Osteoblast (primary cell): ENCODE measurements around the gene FAM20C. TPM values are rescaled to one million over a fixed set of nuclear protein-coding genes. Genes with fewer than 3 reads are reported as not detected.

Experiments
- DNase-seq: peaks from one replicate; pipeline ENCODE4 v3.0.0; 2011; ENCODE audit warnings: low spot score, mixed read lengths; ENCODE audit not compliant: insufficient read length; ENCODE audit errors: missing footprints
- H2AFZ ChIP-seq: 2 replicates; pipeline ENCODE4 v1.6.0; 2011; ENCODE audit warnings: mild to moderate bottlenecking, low read length
- H3K27ac ChIP-seq: 2 replicates; pipeline ENCODE4 v1.5.1; 2011; ENCODE audit warnings: mild to moderate bottlenecking, low read depth, low read length, moderate library complexity
- H3K27me3 ChIP-seq: 2 replicates; pipeline ENCODE4 v1.6.0; 2012; ENCODE audit warnings: mild to moderate bottlenecking, control low read depth, inconsistent platforms, low read length, moderate library complexity; ENCODE audit not compliant: insufficient read depth
- H3K36me3 ChIP-seq: 2 replicates; pipeline ENCODE4 v1.5.1; 2011; ENCODE audit warnings: mild to moderate bottlenecking, low read length, control low read depth, moderate library complexity; ENCODE audit not compliant: insufficient read depth
- H3K4me1 ChIP-seq: 2 replicates; pipeline ENCODE4 v1.5.1; 2011; ENCODE audit warnings: mild to moderate bottlenecking, low read length, control low read depth, moderate library complexity; ENCODE audit not compliant: insufficient read depth
- H3K4me2 ChIP-seq: 2 replicates; pipeline ENCODE4 v1.6.0; 2011; ENCODE audit warnings: mild to moderate bottlenecking, low read length; ENCODE audit not compliant: insufficient read depth
- H3K4me3 ChIP-seq: fragments of 200-600 bp; sonication (generic); 3 replicates; pipeline ENCODE4 v1.5.1; 2012; ENCODE audit warnings: mild to moderate bottlenecking, low read length, inconsistent platforms; ENCODE audit not compliant: insufficient read depth
- H3K79me2 ChIP-seq: 2 replicates; pipeline ENCODE4 v1.6.0; 2012; ENCODE audit warnings: mild to moderate bottlenecking, low read length, control low read depth, inconsistent platforms; ENCODE audit not compliant: insufficient read depth
- H3K9me3 ChIP-seq: 2 replicates; pipeline ENCODE4 v1.5.1; 2011; ENCODE audit warnings: low read depth, low read length, control low read depth
- H4K20me1 ChIP-seq: 2 replicates; pipeline ENCODE4 v1.6.0; 2012; ENCODE audit warnings: mild to moderate bottlenecking, low read length, control low read depth; ENCODE audit not compliant: insufficient read depth
- total RNA-seq: library from RNA; depleted of rRNA; stranded (reverse); fragments of >200 nt; gene quantifications from 2 replicates; pipeline ENCODE4 v1.2.3, GENCODE V29; 2012
- TF ChIP-seq, protein P1 (sequence below): IDR thresholded peaks from 2 replicates; pipeline ENCODE4 v1.5.1; 2011; ENCODE audit warnings: mild to moderate bottlenecking, low read depth, low read length, moderate library complexity; ENCODE audit errors: extremely low read depth

FAM20C gene
- total RNA-seq, 1 donor = 46.0 TPM

DNA sequence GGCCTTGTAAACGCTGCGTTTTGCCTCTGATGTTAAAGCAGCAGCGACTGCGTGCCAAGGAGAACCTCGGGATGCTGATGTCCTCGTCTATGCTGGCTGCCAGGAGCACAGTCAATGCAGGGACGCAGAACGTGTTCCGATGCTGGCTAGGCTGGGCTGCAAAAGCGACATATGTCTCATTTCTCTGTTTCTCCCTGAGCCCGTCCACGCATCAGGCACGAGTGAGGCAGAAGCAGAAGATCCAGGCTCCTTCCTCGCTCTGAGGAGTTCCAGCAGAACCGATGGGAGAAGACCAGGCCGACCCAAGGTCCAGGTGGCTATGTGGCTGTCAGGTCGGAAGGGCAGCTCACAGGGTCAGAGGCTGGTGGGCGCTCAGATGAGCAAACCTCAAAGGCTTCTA lies 93.9 kb downstream of the FAM20C start:
- Histone ChIP-seq H4K20me1 (no peaks in the 10 kb centered on the region), H3K79me2 (no peaks in the 10 kb centered on the region), H3K9me3 (no peaks in the 10 kb centered on the region), H3K4me2 (no peak overlapping the region), H3K4me1 (no peaks in the 10 kb centered on the region), H2AFZ (no peak overlapping the region), H3K27me3 (peaks cover 53% of the 10 kb centered on the region), H3K27ac (no peak overlapping the region), H3K36me3 (no peaks in the 10 kb centered on the region), H3K4me3 (no peak overlapping the region)
- peak; percentile 79 for DNase-seq
- TF ChIP-seq, protein P1, sequence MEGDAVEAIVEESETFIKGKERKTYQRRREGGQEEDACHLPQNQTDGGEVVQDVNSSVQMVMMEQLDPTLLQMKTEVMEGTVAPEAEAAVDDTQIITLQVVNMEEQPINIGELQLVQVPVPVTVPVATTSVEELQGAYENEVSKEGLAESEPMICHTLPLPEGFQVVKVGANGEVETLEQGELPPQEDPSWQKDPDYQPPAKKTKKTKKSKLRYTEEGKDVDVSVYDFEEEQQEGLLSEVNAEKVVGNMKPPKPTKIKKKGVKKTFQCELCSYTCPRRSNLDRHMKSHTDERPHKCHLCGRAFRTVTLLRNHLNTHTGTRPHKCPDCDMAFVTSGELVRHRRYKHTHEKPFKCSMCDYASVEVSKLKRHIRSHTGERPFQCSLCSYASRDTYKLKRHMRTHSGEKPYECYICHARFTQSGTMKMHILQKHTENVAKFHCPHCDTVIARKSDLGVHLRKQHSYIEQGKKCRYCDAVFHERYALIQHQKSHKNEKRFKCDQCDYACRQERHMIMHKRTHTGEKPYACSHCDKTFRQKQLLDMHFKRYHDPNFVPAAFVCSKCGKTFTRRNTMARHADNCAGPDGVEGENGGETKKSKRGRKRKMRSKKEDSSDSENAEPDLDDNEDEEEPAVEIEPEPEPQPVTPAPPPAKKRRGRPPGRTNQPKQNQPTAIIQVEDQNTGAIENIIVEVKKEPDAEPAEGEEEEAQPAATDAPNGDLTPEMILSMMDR = no peak

DNA sequence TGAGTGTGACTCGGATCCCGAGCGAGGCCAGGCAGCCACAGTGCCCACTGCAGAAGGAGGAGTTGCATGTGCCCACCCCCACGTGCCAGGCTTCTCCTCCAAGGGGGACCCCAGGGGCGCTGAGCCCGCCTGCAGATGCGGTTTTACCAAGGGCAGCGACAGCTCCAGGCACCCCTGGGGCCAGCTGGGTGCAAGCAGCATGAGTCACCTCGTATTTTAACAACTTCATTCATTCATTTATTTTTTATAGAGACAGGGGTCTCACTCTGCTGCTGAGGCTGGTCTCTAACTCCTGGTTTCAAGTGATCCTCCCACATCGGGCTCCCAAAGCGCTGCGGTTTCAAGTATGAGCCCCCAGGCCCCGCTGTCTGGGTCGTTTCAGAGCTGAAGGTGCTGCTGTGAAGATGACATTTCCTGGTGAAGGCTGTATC lies 96.3 kb downstream of the FAM20C start:
- no peaks in the 10 kb centered on the region for H3K4me1 ChIP-seq
- H4K20me1 ChIP-seq = no peaks in the 10 kb centered on the region
- no peak overlapping the region for H2AFZ ChIP-seq
- peaks cover 71% of the 10 kb centered on the region for H3K27me3 ChIP-seq
- DNase-seq = peak; percentile 44
- no peaks in the 10 kb centered on the region for H3K9me3 ChIP-seq
- no peaks in the 10 kb centered on the region for H3K79me2 ChIP-seq
- H3K36me3 ChIP-seq = no peaks in the 10 kb centered on the region
- H3K27ac ChIP-seq = no peak overlapping the region
- TF ChIP-seq, protein P1 = no peak
- H3K4me2 ChIP-seq = no peak overlapping the region
- no peak overlapping the region for H3K4me3 ChIP-seq

DNA sequence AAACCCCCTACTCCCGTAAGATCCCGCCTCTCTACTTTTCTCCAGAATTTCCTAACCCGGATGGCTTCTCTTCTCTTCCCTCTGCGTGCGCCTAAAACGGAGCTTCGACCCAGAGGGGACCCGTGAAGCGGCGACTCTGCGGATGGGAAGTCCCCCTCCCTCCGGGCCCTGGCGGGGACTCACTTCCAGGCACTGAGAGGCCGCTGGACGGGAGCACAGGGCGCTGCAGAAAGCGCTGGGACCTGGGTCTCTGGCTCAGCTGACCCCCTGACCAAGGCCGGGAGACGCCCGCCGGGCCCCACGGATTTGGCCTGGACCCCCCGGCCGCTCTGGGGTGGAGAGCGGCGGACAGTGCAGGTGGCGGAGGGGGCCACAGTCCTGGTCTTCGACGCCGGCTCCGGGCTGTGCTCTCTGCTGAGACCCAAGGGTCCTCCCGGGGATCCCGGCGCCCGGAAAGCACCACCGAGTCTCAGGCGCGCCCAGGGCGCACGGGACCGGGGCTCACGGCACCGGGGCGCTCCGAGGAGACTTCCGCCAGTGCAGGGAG lies 96.9 kb downstream of the FAM20C start:
- Histone ChIP-seq H3K36me3 (no peaks in the 10 kb centered on the region), H3K4me3 (no peak overlapping the region), H4K20me1 (no peaks in the 10 kb centered on the region), H3K4me2 (no peak overlapping the region), H2AFZ (no peak overlapping the region), H3K27me3 (peaks cover 72% of the 10 kb centered on the region), H3K9me3 (no peaks in the 10 kb centered on the region), H3K4me1 (no peaks in the 10 kb centered on the region), H3K27ac (no peak overlapping the region), H3K79me2 (no peaks in the 10 kb centered on the region)
- TF ChIP-seq, protein P1 = no peak
- peak; percentile 84 for DNase-seq

DNA sequence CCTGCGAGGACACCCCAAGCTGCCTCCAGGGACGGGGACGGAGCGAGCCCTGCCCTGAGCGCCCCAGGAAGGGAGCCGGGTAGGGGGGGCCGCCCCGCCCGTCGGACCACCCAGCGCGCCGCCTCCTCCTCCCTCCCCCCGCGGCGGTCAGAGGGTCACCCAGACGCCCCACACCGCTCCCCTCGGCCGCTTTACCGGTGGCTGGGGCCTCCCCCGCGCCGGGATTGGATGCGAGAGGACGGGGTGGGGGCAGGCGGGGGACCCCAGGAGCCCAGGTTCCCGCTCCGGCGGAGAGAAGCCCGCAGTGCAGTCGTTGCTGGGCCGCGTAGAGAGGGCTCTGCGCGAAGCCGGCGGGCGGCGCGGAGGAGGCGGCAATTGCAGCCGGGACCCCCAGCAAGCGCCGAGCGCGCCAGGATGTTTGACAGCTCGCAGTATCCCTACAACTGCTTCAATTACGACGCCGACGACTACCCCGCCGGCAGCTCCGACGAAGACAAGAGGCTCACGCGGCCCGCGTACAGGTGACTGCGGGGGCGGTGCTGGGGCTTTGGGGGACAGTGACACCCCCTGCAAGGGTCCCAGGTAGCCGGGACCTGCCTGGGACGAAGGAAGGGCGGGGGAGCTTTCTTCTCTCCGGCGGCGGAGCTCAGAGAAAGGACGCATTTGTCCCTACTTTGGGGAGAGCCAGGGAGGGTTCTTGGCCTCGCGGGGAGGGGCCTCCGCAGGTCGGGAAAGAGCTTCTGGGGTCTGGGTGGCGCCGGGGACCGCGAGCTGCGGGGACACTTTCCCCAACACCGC lies 97.6 kb downstream of the FAM20C start, which contains the start of gene FOXL3:
TSS of gene FOXL3 (plus strand) at position 415 of the 798 bp plus-strand sequence. CDS start at position 415, 0 bp downstream.
- Histone ChIP-seq H3K27me3 (peaks cover 72% of the 10 kb centered on the region), H3K4me1 (no peaks in the 10 kb centered on the region), H4K20me1 (no peaks in the 10 kb centered on the region), H3K4me3 (no peak within 1 kb of the TSS), H3K4me2 (no peak within 1 kb of the TSS), H3K79me2 (no peaks in the 10 kb centered on the region), H2AFZ (no peak within 1 kb of the TSS), H3K27ac (no peak within 1 kb of the TSS), H3K9me3 (no peaks in the 10 kb centered on the region), H3K36me3 (no peaks in the 10 kb centered on the region)
- peak; percentile 70 for DNase-seq
- TF ChIP-seq, protein P1 = no peak
